Right kidney (tissue), 9 donors: Measurements from ENCODE around the gene TAS2R9.
"Not testable (repeated sequence)": the region's sequence is repeated elsewhere in the genome, so short reads cannot be mapped to it uniquely, and the experiment has no call there.

ENCODE experiments used
- DNase-seq: peaks from one replicate; pipeline ENCODE4 v3.0.0-alpha.2; 2016
- long read RNA-seq, 8 donors: transcript quantifications; one replicate each; lab custom pipeline, GENCODE V29; 2026

Gene TAS2R9
- long read RNA-seq, donor 1 = 0 reads
- long read RNA-seq, donor 2 = 0 reads
- long read RNA-seq, donor 3 = 0 reads
- long read RNA-seq, donor 4 = 0 reads
- long read RNA-seq, donor 5 = 0 reads
- long read RNA-seq, donor 6 = 0 reads
- long read RNA-seq, donor 7 = 0 reads
- long read RNA-seq, donor 8 = 0 reads

- no peak for DNase-seq
Measured at GRCh38 chr12:10810068-10810467, at the start of gene TAS2R9. TSS of gene TAS2R9 (minus strand) at chr12:10810168. CDS start at chr12:10810075, 93 bp downstream.

GRCh38 chr12:10855807-10856206 lies 45.8 kb upstream of the TAS2R9 start:
- DNase-seq = no peak

- no peak for DNase-seq
Measured at GRCh38 chr12:10853776-10854175, 43.8 kb upstream of the TAS2R9 start.

GRCh38 chr12:10851243-10851858 lies 41.4 kb upstream of the TAS2R9 start:
- DNase-seq = no peak

- no peak for DNase-seq
Measured at GRCh38 chr12:10849425-10849878, 39.5 kb upstream of the TAS2R9 start, which contains the start of gene PRR4. TSS of gene PRR4 (minus strand) at chr12:10849475. CDS start at chr12:10849437, 38 bp downstream.

GRCh38 chr12:10847744-10848143 lies 37.8 kb upstream of the TAS2R9 start:
- no peak for DNase-seq

GRCh38 chr12:10842862-10843261 lies 32.9 kb upstream of the TAS2R9 start:
- DNase-seq = no peak

- no peak for DNase-seq
Measured at GRCh38 chr12:10838461-10838860, 28.5 kb upstream of the TAS2R9 start.

- no peak for DNase-seq
Measured at GRCh38 chr12:10829994-10830393, 20.0 kb upstream of the TAS2R9 start.

GRCh38 chr12:10826258-10826657 lies 16.3 kb upstream of the TAS2R9 start, which contains the start of gene TAS2R10:
TSS of gene TAS2R10 (minus strand) at chr12:10826358. CDS start at chr12:10826269, 89 bp downstream.
- DNase-seq = no peak

- DNase-seq = no peak
Measured at GRCh38 chr12:10824957-10825356, 15.0 kb upstream of the TAS2R9 start.

GRCh38 chr12:10811883-10812536 lies 2.0 kb upstream of the TAS2R9 start:
- no peak for DNase-seq

GRCh38 chr12:10807186-10807585 lies 2.8 kb downstream of the TAS2R9 start, which contains the start of gene TAS2R8:
TSS of gene TAS2R8 (minus strand) at chr12:10807286. CDS start at chr12:10806980, 306 bp downstream.
- DNase-seq = no peak

- DNase-seq = no peak
Measured at GRCh38 chr12:10802587-10802986, 7.4 kb downstream of the TAS2R9 start, which contains the start of gene TAS2R7. TSS of gene TAS2R7 (minus strand) at chr12:10802627. CDS start at chr12:10802570, 57 bp downstream.

- no peak for DNase-seq
Measured at GRCh38 chr12:10801741-10802140, 8.2 kb downstream of the TAS2R9 start.

GRCh38 chr12:10794222-10794621 lies 15.7 kb downstream of the TAS2R9 start:
- no peak for DNase-seq

- DNase-seq = not testable (repeated sequence)
Measured at GRCh38 chr12:10791769-10792168, 18.2 kb downstream of the TAS2R9 start.

GRCh38 chr12:10783252-10783651 lies 26.7 kb downstream of the TAS2R9 start:
- DNase-seq = no peak

GRCh38 chr12:10779103-10779502 lies 30.9 kb downstream of the TAS2R9 start:
- no peak for DNase-seq

GRCh38 chr12:10771132-10771733 lies 38.7 kb downstream of the TAS2R9 start:
- no peak for DNase-seq

- no peak for DNase-seq
Measured at GRCh38 chr12:10759657-10760056, 50.3 kb downstream of the TAS2R9 start.
